ENCODE data around the gene TACR1.

- TF ChIP-seq, protein P1, sequence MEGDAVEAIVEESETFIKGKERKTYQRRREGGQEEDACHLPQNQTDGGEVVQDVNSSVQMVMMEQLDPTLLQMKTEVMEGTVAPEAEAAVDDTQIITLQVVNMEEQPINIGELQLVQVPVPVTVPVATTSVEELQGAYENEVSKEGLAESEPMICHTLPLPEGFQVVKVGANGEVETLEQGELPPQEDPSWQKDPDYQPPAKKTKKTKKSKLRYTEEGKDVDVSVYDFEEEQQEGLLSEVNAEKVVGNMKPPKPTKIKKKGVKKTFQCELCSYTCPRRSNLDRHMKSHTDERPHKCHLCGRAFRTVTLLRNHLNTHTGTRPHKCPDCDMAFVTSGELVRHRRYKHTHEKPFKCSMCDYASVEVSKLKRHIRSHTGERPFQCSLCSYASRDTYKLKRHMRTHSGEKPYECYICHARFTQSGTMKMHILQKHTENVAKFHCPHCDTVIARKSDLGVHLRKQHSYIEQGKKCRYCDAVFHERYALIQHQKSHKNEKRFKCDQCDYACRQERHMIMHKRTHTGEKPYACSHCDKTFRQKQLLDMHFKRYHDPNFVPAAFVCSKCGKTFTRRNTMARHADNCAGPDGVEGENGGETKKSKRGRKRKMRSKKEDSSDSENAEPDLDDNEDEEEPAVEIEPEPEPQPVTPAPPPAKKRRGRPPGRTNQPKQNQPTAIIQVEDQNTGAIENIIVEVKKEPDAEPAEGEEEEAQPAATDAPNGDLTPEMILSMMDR (conservative IDR thresholded peaks at IDR 0.05; ENCODE audit: low read depth, low read length) = no peak
- TF ChIP-seq EZH2 (IDR thresholded peaks at IDR 0.05; ENCODE audit: borderline replicate concordance, low read depth, low read length, poor library complexity, severe bottlenecking) = no peak
Observed at GRCh38 chr2:75025633-75026380, 173.5 kb downstream of the TACR1 start.

Data from A673 (cell line).